Endothelial cell of umbilical vein (primary cell): ENCODE measurements around the gene ACTR3C. TPM values are rescaled to one million over a fixed set of nuclear protein-coding genes. Genes with fewer than 3 reads are reported as not detected.

Experiments used
- BruUV-seq: library from RNA; stranded (reverse); fragments of 400-500 nt; replicated peaks from 2 replicates; lab custom pipeline; 2021; lab: Mats Ljungman, UMichigan
- CTCF ChIA-PET: fragments of 300-600, 350-600 bp; sonication (Branson Sonifier 250); formaldehyde crosslinking; loops from one replicate; lab custom pipeline; 2021; ENCODE audit warnings: antibody characterized with exemption, inconsistent platforms; lab: Charles Lee
- POLR2A ChIA-PET: fragments of 300-600, 350-600 bp; sonication (Branson Sonifier 250); formaldehyde crosslinking; loops from one replicate; lab custom pipeline; 2021; ENCODE audit warnings: antibody characterized with exemption, inconsistent platforms; lab: Charles Lee
- DNase-seq: peaks from one replicate; pipeline ENCODE4 v3.0.0-alpha.2; 2011; ENCODE audit warnings: low read depth, low spot score
- FAIRE-seq: peaks from 2 replicates; lab custom pipeline; 2011; peaks lifted over from hg19 to GRCh38; lab: Jason Lieb, UNC
- H2AFZ ChIP-seq: 2 replicates; pipeline ENCODE4 v1.6.0; 2012; ENCODE audit warnings: low read depth, low read length, control low read depth, inconsistent platforms
- H3K27ac ChIP-seq: 2 replicates; pipeline ENCODE4 v1.5.1; 2011; ENCODE audit warnings: low read depth, mild to moderate bottlenecking, control low read depth, low read length, moderate library complexity; ENCODE audit not compliant: insufficient read depth
- H3K27me3 ChIP-seq, 2 experiments: 2 replicates each; pipeline versions ENCODE4 v1.6.0 to v1.6.1; 2011; ENCODE audit warnings: low read length in 2 of 2, mixed read lengths in 1 of 2; ENCODE audit not compliant: control insufficient read depth in 2 of 2, insufficient read depth in 2 of 2
- H3K36me3 ChIP-seq, 2 experiments: 2 replicates in 1 of 2; 3 replicates in 1 of 2; pipeline ENCODE4 v1.5.1; 2011; ENCODE audit warnings: low read length in 2 of 2, mild to moderate bottlenecking in 1 of 2, moderate library complexity in 1 of 2; ENCODE audit not compliant: control insufficient read depth in 2 of 2, insufficient read depth in 2 of 2; ENCODE audit errors: extremely low read depth in 1 of 2
- H3K4me1 ChIP-seq: 3 replicates; pipeline ENCODE4 v1.5.1; 2011; ENCODE audit warnings: mild to moderate bottlenecking, low read length; ENCODE audit not compliant: control insufficient read depth, insufficient read depth; ENCODE audit errors: extremely low read depth
- H3K4me2 ChIP-seq: 2 replicates; pipeline ENCODE4 v1.6.1; 2011; ENCODE audit warnings: low read length, control low read depth, mixed read lengths; ENCODE audit not compliant: insufficient read depth
- H3K4me3 ChIP-seq, 3 experiments: fragments of 200-600 bp in 1 of 3; sonication (generic), shearing (Covaris generic) in 1 of 3; replicated peaks in 1 of 3; 2 replicates each; pipeline ENCODE4 v1.5.1; 2011 to 2016; ENCODE audit warnings: control low read depth in 3 of 3, low read length in 3 of 3, mild to moderate bottlenecking in 2 of 3, inconsistent platforms in 1 of 3, low read depth in 1 of 3, moderate library complexity in 1 of 3; ENCODE audit not compliant: insufficient read depth in 1 of 3
- H3K79me2 ChIP-seq: 2 replicates; pipeline ENCODE4 v1.6.0; 2012; ENCODE audit warnings: low read length, inconsistent platforms; ENCODE audit not compliant: control insufficient read depth, insufficient read depth
- H3K9ac ChIP-seq: replicated peaks from 2 replicates; pipeline ENCODE3; 2011; ENCODE audit warnings: low read length, control low read depth; ENCODE audit not compliant: insufficient read depth; ENCODE audit errors: extremely low read depth
- H3K9me1 ChIP-seq: replicated peaks from 3 replicates; pipeline ENCODE4 v1.6.0; 2011; ENCODE audit warnings: mild to moderate bottlenecking, low read length; ENCODE audit not compliant: control insufficient read depth, insufficient read depth; ENCODE audit errors: extremely low read depth
- H3K9me3 ChIP-seq: replicated peaks from 2 replicates; pipeline ENCODE4 v1.5.1; 2012; ENCODE audit warnings: low read length, inconsistent platforms; ENCODE audit not compliant: control insufficient read depth, insufficient read depth
- H4K20me1 ChIP-seq: replicated peaks from 2 replicates; pipeline ENCODE3; 2011; ENCODE audit warnings: mild to moderate bottlenecking, low read length; ENCODE audit not compliant: control insufficient read depth, insufficient read depth; ENCODE audit errors: extremely low read depth
- EZH2 ChIP-seq: IDR thresholded peaks from 2 replicates; pipeline ENCODE4 v1.6.1; 2012; ENCODE audit warnings: borderline replicate concordance, low read depth, mild to moderate bottlenecking, moderate library complexity, low read length, inconsistent platforms; ENCODE audit not compliant: severe bottlenecking
- FOS ChIP-seq: IDR thresholded peaks from 2 replicates; pipeline ENCODE4 v1.6.1; 2011; ENCODE audit warnings: mild to moderate bottlenecking, low read length, moderate library complexity, borderline replicate concordance; ENCODE audit not compliant: insufficient read depth
- GATA2 ChIP-seq: IDR thresholded peaks from 2 replicates; pipeline ENCODE4 v1.7.0; 2011; ENCODE audit warnings: low read depth, mild to moderate bottlenecking, moderate library complexity, mixed read lengths, low read length; ENCODE audit not compliant: insufficient read length, insufficient read depth
- JUN ChIP-seq: IDR thresholded peaks from 2 replicates; pipeline ENCODE4 v1.6.1; 2011; ENCODE audit warnings: borderline replicate concordance, low read depth; ENCODE audit not compliant: insufficient read length, insufficient read depth
- MYC ChIP-seq: IDR thresholded peaks from one replicate; pipeline ENCODE4 v1.6.1; 2011; ENCODE audit warnings: mild to moderate bottlenecking, low read depth, low read length
- POLR2A ChIP-seq: IDR thresholded peaks from 2 replicates; pipeline ENCODE4 v1.6.1; 2012; ENCODE audit warnings: low read depth, mild to moderate bottlenecking, control low read depth, low read length
- POLR2AphosphoS5 ChIP-seq: IDR thresholded peaks from 2 replicates; pipeline ENCODE4 v1.6.1; 2012; ENCODE audit warnings: low read depth, mild to moderate bottlenecking, control low read depth, low read length, moderate library complexity; ENCODE audit not compliant: insufficient read depth
- dilution Hi-C: fragments of 300-500 bp; cut with MboI; formaldehyde crosslinking; loops from one replicate; pipeline ENCODE4 v1.15.0; 2019; ENCODE audit warnings: low sequenced_read_pairs; ENCODE audit not compliant: extremely low pct_ligation_motif_present
- intact Hi-C: fragments of 100-400 bp; cut with micrococcal nuclease; formaldehyde crosslinking; loops from one replicate; pipeline ENCODE4 v1.10.0; 2022
- polyA plus RNA-seq, 4 experiments: library from polyadenylated mRNA; depleted of rRNA in 3 of 4; stranded (reverse) in 3 of 4; unstranded in 1 of 4; fragments of >200 nt; gene quantifications; 2 replicates each; pipeline versions ENCODE4 v1.2.1 to v1.2.3, GENCODE V29; 2011 to 2012; ENCODE audit warnings: missing spikeins in 1 of 4
- total RNA-seq: library from RNA; stranded (reverse); gene quantifications from 2 replicates; pipeline ENCODE4 v1.2.3, GENCODE V29; 2021
- TF ChIP-seq, protein P1 (sequence below): IDR thresholded peaks from 2 replicates; pipeline ENCODE4 v1.6.1; 2011; ENCODE audit not compliant: insufficient read depth, insufficient read length
- TF ChIP-seq, protein P2 (sequence below), 2 donors: IDR thresholded peaks; 1 replicate in 1 of 2; 2 replicates in 1 of 2; pipeline ENCODE4 v1.5.1; 2011; ENCODE audit warnings: low read length in 2 of 2, mild to moderate bottlenecking in 2 of 2, moderate library complexity in 2 of 2, control low read depth in 1 of 2, inconsistent platforms in 1 of 2, low read depth in 1 of 2; ENCODE audit not compliant: insufficient read depth in 1 of 2; ENCODE audit errors: extremely low read depth in 1 of 2

ACTR3C gene
- total and polyA plus RNA-seq, 2 donors (not counting 3 experiments of a cell fraction or from before 2014, with no cell fraction given) = 0.33 TPM; not detected in 1

DNA sequence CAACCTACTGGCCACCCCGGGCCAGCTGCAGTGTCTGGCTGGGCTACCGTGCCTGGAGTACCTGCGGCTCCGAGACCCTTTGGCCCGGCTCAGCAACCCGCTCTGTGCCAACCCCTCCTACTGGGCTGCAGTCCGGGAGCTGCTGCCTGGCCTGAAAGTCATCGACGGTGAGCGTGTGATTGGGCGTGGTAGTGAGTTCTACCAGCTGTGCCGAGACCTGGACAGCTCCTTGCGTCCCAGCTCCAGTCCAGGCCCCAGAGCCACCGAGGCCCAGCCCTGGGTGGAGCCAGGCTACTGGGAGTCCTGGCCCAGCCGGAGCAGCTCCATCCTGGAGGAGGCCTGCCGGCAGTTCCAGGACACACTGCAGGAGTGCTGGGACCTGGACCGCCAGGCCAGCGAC lies 13.8 kb upstream of the ACTR3C start:
- Histone ChIP-seq H3K27ac (no peak overlapping the region), H2AFZ (no peak overlapping the region), H3K9ac (no peak overlapping the region), H3K36me3 (no peaks in the 10 kb centered on the region), H3K4me1 (no peaks in the 10 kb centered on the region), H4K20me1 (no peaks in the 10 kb centered on the region), H3K79me2 (no peaks in the 10 kb centered on the region), H3K9me1 (no peaks in the 10 kb centered on the region), H3K27me3 (peaks cover 16 to 19% of the 10 kb centered on the region in 2 experiments), H3K4me2 (no peak overlapping the region), H3K4me3 (no peak overlapping the region), H3K9me3 (no peaks in the 10 kb centered on the region)
- intact Hi-C loops (no loop called here), dilution Hi-C loops (no loop called here)
- no TSS peak for BruUV-seq
- DNase-seq (no peak), FAIRE-seq (no peak)
- TF ChIP-seq, protein P1, sequence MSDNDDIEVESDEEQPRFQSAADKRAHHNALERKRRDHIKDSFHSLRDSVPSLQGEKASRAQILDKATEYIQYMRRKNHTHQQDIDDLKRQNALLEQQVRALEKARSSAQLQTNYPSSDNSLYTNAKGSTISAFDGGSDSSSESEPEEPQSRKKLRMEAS = no peak
- TF ChIP-seq POLR2A (no peak), EZH2 (no peak), JUN (no peak), MYC (no peak), GATA2 (no peak), POLR2AphosphoS5 (no peak), FOS (no peak)
- TF ChIP-seq, protein P2, sequence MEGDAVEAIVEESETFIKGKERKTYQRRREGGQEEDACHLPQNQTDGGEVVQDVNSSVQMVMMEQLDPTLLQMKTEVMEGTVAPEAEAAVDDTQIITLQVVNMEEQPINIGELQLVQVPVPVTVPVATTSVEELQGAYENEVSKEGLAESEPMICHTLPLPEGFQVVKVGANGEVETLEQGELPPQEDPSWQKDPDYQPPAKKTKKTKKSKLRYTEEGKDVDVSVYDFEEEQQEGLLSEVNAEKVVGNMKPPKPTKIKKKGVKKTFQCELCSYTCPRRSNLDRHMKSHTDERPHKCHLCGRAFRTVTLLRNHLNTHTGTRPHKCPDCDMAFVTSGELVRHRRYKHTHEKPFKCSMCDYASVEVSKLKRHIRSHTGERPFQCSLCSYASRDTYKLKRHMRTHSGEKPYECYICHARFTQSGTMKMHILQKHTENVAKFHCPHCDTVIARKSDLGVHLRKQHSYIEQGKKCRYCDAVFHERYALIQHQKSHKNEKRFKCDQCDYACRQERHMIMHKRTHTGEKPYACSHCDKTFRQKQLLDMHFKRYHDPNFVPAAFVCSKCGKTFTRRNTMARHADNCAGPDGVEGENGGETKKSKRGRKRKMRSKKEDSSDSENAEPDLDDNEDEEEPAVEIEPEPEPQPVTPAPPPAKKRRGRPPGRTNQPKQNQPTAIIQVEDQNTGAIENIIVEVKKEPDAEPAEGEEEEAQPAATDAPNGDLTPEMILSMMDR (IDR thresholded peaks at IDR 0.05; ENCODE audit: extremely low read depth in 1 of 2, insufficient read depth in 1 of 2, low read depth in 1 of 2, low read length in 2 of 2) = no peak
- CTCF ChIA-PET = no interaction called here
- POLR2A ChIA-PET = no interaction called here
